Liver (tissue), 3 donors: Measurements from ENCODE around the gene UQCR10.

Experiments used
- CTCF ChIP-seq: fragments of 150-350 bp; IDR thresholded peaks from 2 replicates; pipeline ENCODE4 v1.5.1; 2017; ENCODE audit warnings: improper control_type of control experiment, low read depth, low read length; ENCODE audit not compliant: missing input control
- EGR1 ChIP-seq, 2 donors: IDR thresholded peaks; 2 replicates each; pipeline ENCODE4 v1.6.1; 2016 to 2018; ENCODE audit warnings: antibody characterized with exemption in 2 of 2, low read depth in 2 of 2
- GABPA ChIP-seq, 2 donors: IDR thresholded peaks in 1 of 2; conservative IDR thresholded peaks in 1 of 2; 2 replicates each; pipeline ENCODE4 v1.6.1; 2016; ENCODE audit warnings: antibody characterized with exemption in 2 of 2, mild to moderate bottlenecking in 1 of 2, moderate library complexity in 1 of 2
- HNF4A ChIP-seq, 2 donors: conservative IDR thresholded peaks; 2 replicates each; pipeline ENCODE4 v1.6.1; 2016; ENCODE audit warnings: antibody characterized with exemption in 2 of 2, mild to moderate bottlenecking in 2 of 2
- JUND ChIP-seq, 2 donors: IDR thresholded peaks; 2 replicates each; pipeline ENCODE4 v1.6.1; 2016; ENCODE audit warnings: antibody characterized with exemption in 2 of 2
- RXRA ChIP-seq, 2 donors: IDR thresholded peaks; 2 replicates each; pipeline ENCODE4 v1.6.1; 2017 to 2018; ENCODE audit warnings: antibody characterized with exemption in 2 of 2, mild to moderate bottlenecking in 1 of 2
- SP1 ChIP-seq: IDR thresholded peaks from 2 replicates; pipeline ENCODE4 v1.6.1; 2018; ENCODE audit warnings: antibody characterized with exemption, mild to moderate bottlenecking
- TAF1 ChIP-seq: conservative IDR thresholded peaks from 2 replicates; pipeline ENCODE4 v1.6.1; 2016; ENCODE audit warnings: antibody characterized with exemption, mild to moderate bottlenecking
- YY1 ChIP-seq: IDR thresholded peaks from 2 replicates; pipeline ENCODE4 v1.6.1; 2016; ENCODE audit warnings: antibody characterized with exemption, mild to moderate bottlenecking
- ZBTB33 ChIP-seq: IDR thresholded peaks from 2 replicates; pipeline ENCODE4 v1.6.1; 2016; ENCODE audit warnings: antibody characterized with exemption
- TF ChIP-seq, protein P1 (sequence below): IDR thresholded peaks from 2 replicates; pipeline ENCODE4 v1.6.1; 2016; ENCODE audit warnings: antibody characterized with exemption
- TF ChIP-seq, protein P2 (sequence below): IDR thresholded peaks from 2 replicates; pipeline ENCODE4 v1.6.1; 2016; ENCODE audit warnings: antibody characterized with exemption, mild to moderate bottlenecking
- TF ChIP-seq, protein P3 (sequence below): IDR thresholded peaks from 2 replicates; pipeline ENCODE4 v1.6.1; 2016; ENCODE audit warnings: antibody characterized with exemption
- donor health status: healthy.
- donor health status: healthy.

DNA sequence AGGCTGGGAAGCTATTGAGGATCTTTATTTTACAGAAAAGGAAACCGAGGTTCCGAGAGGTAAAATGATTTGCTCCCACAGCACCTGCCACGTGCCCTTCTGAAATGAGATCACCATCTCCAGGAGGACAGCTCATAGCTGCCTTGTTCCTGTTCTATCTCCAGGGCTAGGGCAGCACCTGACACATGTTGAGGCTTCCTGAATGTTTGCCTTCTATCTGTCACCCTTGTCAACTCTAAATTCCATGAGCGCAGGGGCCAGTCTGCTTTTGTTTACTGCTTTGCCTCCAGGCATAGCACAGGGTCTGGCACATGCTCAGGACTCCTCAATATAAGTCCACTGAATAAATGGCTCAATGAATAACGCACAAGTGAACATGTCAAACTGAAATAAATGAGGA lies 46.8 kb downstream of the UQCR10 start:
- TF ChIP-seq CTCF, result no peak
- no peak for TF ChIP-seq SP1
- no peak for TF ChIP-seq GABPA (IDR thresholded peaks at IDR 0.05 in 1 of 2, conservative IDR thresholded peaks at IDR 0.05 in 1 of 2)
- no peak for TF ChIP-seq TAF1
- TF ChIP-seq JUND (IDR thresholded peaks at IDR 0.05), result no peak
- no peak for TF ChIP-seq ZBTB33
- TF ChIP-seq EGR1 (IDR thresholded peaks at IDR 0.05; ENCODE audit: low read depth in 2 of 2), result no peak
- TF ChIP-seq, protein P1, sequence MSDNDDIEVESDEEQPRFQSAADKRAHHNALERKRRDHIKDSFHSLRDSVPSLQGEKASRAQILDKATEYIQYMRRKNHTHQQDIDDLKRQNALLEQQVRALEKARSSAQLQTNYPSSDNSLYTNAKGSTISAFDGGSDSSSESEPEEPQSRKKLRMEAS, result peak; percentile 48
- TF ChIP-seq, protein P2, sequence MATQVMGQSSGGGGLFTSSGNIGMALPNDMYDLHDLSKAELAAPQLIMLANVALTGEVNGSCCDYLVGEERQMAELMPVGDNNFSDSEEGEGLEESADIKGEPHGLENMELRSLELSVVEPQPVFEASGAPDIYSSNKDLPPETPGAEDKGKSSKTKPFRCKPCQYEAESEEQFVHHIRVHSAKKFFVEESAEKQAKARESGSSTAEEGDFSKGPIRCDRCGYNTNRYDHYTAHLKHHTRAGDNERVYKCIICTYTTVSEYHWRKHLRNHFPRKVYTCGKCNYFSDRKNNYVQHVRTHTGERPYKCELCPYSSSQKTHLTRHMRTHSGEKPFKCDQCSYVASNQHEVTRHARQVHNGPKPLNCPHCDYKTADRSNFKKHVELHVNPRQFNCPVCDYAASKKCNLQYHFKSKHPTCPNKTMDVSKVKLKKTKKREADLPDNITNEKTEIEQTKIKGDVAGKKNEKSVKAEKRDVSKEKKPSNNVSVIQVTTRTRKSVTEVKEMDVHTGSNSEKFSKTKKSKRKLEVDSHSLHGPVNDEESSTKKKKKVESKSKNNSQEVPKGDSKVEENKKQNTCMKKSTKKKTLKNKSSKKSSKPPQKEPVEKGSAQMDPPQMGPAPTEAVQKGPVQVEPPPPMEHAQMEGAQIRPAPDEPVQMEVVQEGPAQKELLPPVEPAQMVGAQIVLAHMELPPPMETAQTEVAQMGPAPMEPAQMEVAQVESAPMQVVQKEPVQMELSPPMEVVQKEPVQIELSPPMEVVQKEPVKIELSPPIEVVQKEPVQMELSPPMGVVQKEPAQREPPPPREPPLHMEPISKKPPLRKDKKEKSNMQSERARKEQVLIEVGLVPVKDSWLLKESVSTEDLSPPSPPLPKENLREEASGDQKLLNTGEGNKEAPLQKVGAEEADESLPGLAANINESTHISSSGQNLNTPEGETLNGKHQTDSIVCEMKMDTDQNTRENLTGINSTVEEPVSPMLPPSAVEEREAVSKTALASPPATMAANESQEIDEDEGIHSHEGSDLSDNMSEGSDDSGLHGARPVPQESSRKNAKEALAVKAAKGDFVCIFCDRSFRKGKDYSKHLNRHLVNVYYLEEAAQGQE, result no peak
- no peak for TF ChIP-seq YY1
- TF ChIP-seq, protein P3, sequence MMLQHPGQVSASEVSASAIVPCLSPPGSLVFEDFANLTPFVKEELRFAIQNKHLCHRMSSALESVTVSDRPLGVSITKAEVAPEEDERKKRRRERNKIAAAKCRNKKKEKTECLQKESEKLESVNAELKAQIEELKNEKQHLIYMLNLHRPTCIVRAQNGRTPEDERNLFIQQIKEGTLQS, result no peak
- peak in 1 of 2 donors; percentile 38 for TF ChIP-seq HNF4A (conservative IDR thresholded peaks at IDR 0.05)
- peak in 1 of 2 donors; percentile 52 for TF ChIP-seq RXRA (IDR thresholded peaks at IDR 0.05)
